Measurements from ENCODE around the gene STAT5B. TPM values are rescaled to one million over a fixed set of nuclear protein-coding genes. Genes with fewer than 3 reads are reported as not detected.

Gene STAT5B
- total RNA-seq, 2 donors from 2014 or later: 35.7 to 51.4 TPM

- Mint-ChIP-seq H3K27me3 (ENCODE audit: insufficient read depth) (peaks cover 6% of the 10 kb centered on the region), H3K4me3 (no peak overlapping the region), H3K9me3 (no peaks in the 10 kb centered on the region), H3K27ac (no peak overlapping the region), H3K36me3 (ENCODE audit: low read depth) (no peaks in the 10 kb centered on the region), H3K4me1 (peaks cover 32% of the 10 kb centered on the region)
- 70 to 81% methylated on average over 6 to 7 of the region's 7 CpGs for WGBS, 2 experiments (ENCODE audit: insufficient coverage in 1 of 2, insufficient read length in 1 of 2)
- Histone ChIP-seq H3K9ac (ENCODE audit: extremely low read depth, low read length, poor library complexity, severe bottlenecking) (no peak overlapping the region), H3K27ac (ENCODE audit: low read depth, low read length) (no peak overlapping the region), H3K4me3 (ENCODE audit: low read length) (no peak overlapping the region), H3K36me3 (ENCODE audit: control insufficient read depth, insufficient read depth, low read length) (no peaks in the 10 kb centered on the region), H3K9me3 (ENCODE audit: control insufficient read depth, low read length) (no peaks in the 10 kb centered on the region), H3K27me3 (ENCODE audit: control insufficient read depth, insufficient read depth, low read length, poor library complexity, severe bottlenecking) (no peaks in the 10 kb centered on the region), H3K4me1 (ENCODE audit: control insufficient read depth, insufficient read depth, low read length) (no peaks in the 10 kb centered on the region)
- DNase-seq: no peak
- no peak for TF ChIP-seq CTCF (conservative IDR thresholded peaks at IDR 0.05)
These were observed 3.9 kb downstream of the STAT5B start for GRCh38 chr17:42272162-42272907.

- Mint-ChIP-seq H3K27me3 (ENCODE audit: insufficient read depth) (no peaks in the 10 kb centered on the region), H3K4me3 (no peak overlapping the region), H3K36me3 (ENCODE audit: low read depth) (no peaks in the 10 kb centered on the region), H3K4me1 (peaks cover 32% of the 10 kb centered on the region), H3K9me3 (no peaks in the 10 kb centered on the region), H3K27ac (no peak overlapping the region)
- Histone ChIP-seq H3K36me3 (ENCODE audit: control insufficient read depth, insufficient read depth, low read length) (no peaks in the 10 kb centered on the region), H3K4me1 (ENCODE audit: control insufficient read depth, insufficient read depth, low read length) (no peaks in the 10 kb centered on the region), H3K27ac (ENCODE audit: low read depth, low read length) (no peak overlapping the region), H3K27me3 (ENCODE audit: control insufficient read depth, insufficient read depth, low read length, poor library complexity, severe bottlenecking) (no peaks in the 10 kb centered on the region), H3K9me3 (ENCODE audit: control insufficient read depth, low read length) (no peaks in the 10 kb centered on the region), H3K4me3 (ENCODE audit: low read length) (no peak overlapping the region), H3K9ac (ENCODE audit: extremely low read depth, low read length, poor library complexity, severe bottlenecking) (no peak overlapping the region)
- no peak for TF ChIP-seq CTCF (conservative IDR thresholded peaks at IDR 0.05)
- no peak for DNase-seq
These were observed 4.5 kb downstream of the STAT5B start for GRCh38 chr17:42271779-42272035.

- H3K9ac ChIP-seq (ENCODE audit: extremely low read depth, low read length, poor library complexity, severe bottlenecking): no peak overlapping the region
- no peaks in the 10 kb centered on the region for H3K9me3 ChIP-seq (ENCODE audit: control insufficient read depth, low read length)
- H3K27me3 ChIP-seq (ENCODE audit: control insufficient read depth, insufficient read depth, low read length, poor library complexity, severe bottlenecking): no peaks in the 10 kb centered on the region
- 92 to 94% methylated on average over 2 to 3 of the region's 3 CpGs for WGBS, 2 experiments (ENCODE audit: insufficient coverage in 1 of 2, insufficient read length in 1 of 2)
- no peak overlapping the region for H3K27ac ChIP-seq (ENCODE audit: low read depth, low read length)
- Mint-ChIP-seq H3K36me3 (ENCODE audit: low read depth) (no peaks in the 10 kb centered on the region), H3K4me3 (no peak overlapping the region), H3K27ac (no peak overlapping the region), H3K9me3 (no peaks in the 10 kb centered on the region), H3K4me1 (peaks cover 32% of the 10 kb centered on the region), H3K27me3 (ENCODE audit: insufficient read depth) (no peaks in the 10 kb centered on the region)
- no peak overlapping the region for H3K4me3 ChIP-seq (ENCODE audit: low read length)
- no peak for DNase-seq
- no peaks in the 10 kb centered on the region for H3K36me3 ChIP-seq (ENCODE audit: control insufficient read depth, insufficient read depth, low read length)
- no peak for TF ChIP-seq CTCF (conservative IDR thresholded peaks at IDR 0.05)
- no peaks in the 10 kb centered on the region for H3K4me1 ChIP-seq (ENCODE audit: control insufficient read depth, insufficient read depth, low read length)
These were observed 5.0 kb downstream of the STAT5B start for GRCh38 chr17:42271006-42271778.

All from endodermal cell (in vitro differentiated cells).